Measurements from ENCODE around the gene SLK.

- no peak for TF ChIP-seq CTCF (IDR thresholded peaks at IDR 0.05; ENCODE audit: insufficient read depth, low read depth, low read length)
- no peak for TF ChIP-seq EZH2 (IDR thresholded peaks at IDR 0.05; ENCODE audit: insufficient read depth, low read length)
Observed at GRCh38 chr10:104066945-104067344, 100.0 kb downstream of the SLK start.
